HepG2 (cell line): Measurements from ENCODE around the gene FAM174B. TPM values are rescaled to one million over a fixed set of nuclear protein-coding genes. Genes with fewer than 3 reads are reported as not detected.

Experiments
- ATAC-seq: fragments of 200-7000 bp; cut with Tn5 transposase; 3 replicates; pipeline ENCODE4 v1.9.1; 2020; ENCODE audit warnings: mild to moderate bottlenecking, moderate library complexity
- BruUV-seq: library from RNA; stranded (reverse); fragments of 400-500 nt; replicated peaks from 2 replicates; lab custom pipeline; 2021; lab: Mats Ljungman, UMichigan
- CTCF ChIA-PET: fragments of 300-600 bp; formaldehyde crosslinking; extraction: SDS; loops from one replicate; lab custom pipeline; 2021; ENCODE audit warnings: low total read pairs, inconsistent platforms, low intra/inter-chr PET ratio; lab: Yijun Ruan, JAX
- POLR2A ChIA-PET: fragments of 350-600 bp; sonication (Branson Sonifier 250); formaldehyde crosslinking; loops from one replicate; lab custom pipeline; 2020; ENCODE audit warnings: antibody characterized with exemption, inconsistent platforms; lab: Yijun Ruan, JAX
- DNase-seq: peaks from one replicate; pipeline ENCODE4 v3.0.0-alpha.2; 2015; ENCODE audit warnings: low spot score
- FAIRE-seq: peaks from 3 replicates; lab custom pipeline; 2011; peaks lifted over from hg19 to GRCh38; lab: Jason Lieb, UNC
- H2AFZ ChIP-seq: one replicate; pipeline ENCODE4 v1.6.1; 2011; ENCODE audit warnings: low read length, inconsistent platforms
- H3K27ac ChIP-seq: fragments of 300-600 bp; 3 replicates; pipeline ENCODE4 v1.8.0; 2011; ENCODE audit warnings: mixed run types, mild to moderate bottlenecking, mixed read lengths, low read length, inconsistent platforms; ENCODE audit not compliant: insufficient read depth; ENCODE audit errors: extremely low read length
- H3K27me3 ChIP-seq, 2 experiments: fragments of 200-600 bp in 1 of 2; 2 replicates in 1 of 2; 3 replicates in 1 of 2; pipeline versions ENCODE4 v1.6.0 to v1.8.0; 2011; ENCODE audit warnings: low read length in 2 of 2, mild to moderate bottlenecking in 2 of 2, moderate library complexity in 2 of 2, inconsistent platforms in 1 of 2; ENCODE audit not compliant: insufficient read depth in 2 of 2, control insufficient read depth in 1 of 2
- H3K36me3 ChIP-seq, 2 experiments: fragments of 200-600 bp in 1 of 2; replicated peaks in 1 of 2; 2 replicates in 1 of 2; 3 replicates in 1 of 2; pipeline versions ENCODE4 v1.5.1 to v1.8.0; 2011; ENCODE audit warnings: low read length in 2 of 2, inconsistent platforms in 1 of 2; ENCODE audit not compliant: insufficient read depth in 2 of 2, control insufficient read depth in 1 of 2
- H3K4me1 ChIP-seq: 2 replicates; pipeline ENCODE4 v1.5.1; 2012; ENCODE audit warnings: low read length, inconsistent platforms; ENCODE audit not compliant: insufficient read depth
- H3K4me2 ChIP-seq: 2 replicates; pipeline ENCODE4 v1.6.0; 2011; ENCODE audit warnings: low read depth, low read length, inconsistent platforms
- H3K4me3 ChIP-seq, 3 experiments: fragments of 200-600 bp in 1 of 3; sonication (generic), shearing (Covaris generic) in 1 of 3; replicated peaks in 1 of 3; 2 replicates each; pipeline ENCODE4 v1.5.1; 2011 to 2016; ENCODE audit warnings: low read length in 3 of 3, inconsistent platforms in 2 of 3, low read depth in 2 of 3, mild to moderate bottlenecking in 2 of 3, control low read depth in 1 of 3, mixed read lengths in 1 of 3; ENCODE audit not compliant: insufficient read depth in 1 of 3
- H3K79me2 ChIP-seq: one replicate; pipeline ENCODE4 v1.6.1; 2011; ENCODE audit warnings: low read length, inconsistent platforms; ENCODE audit not compliant: insufficient read depth
- H3K9ac ChIP-seq: 2 replicates; pipeline ENCODE4 v1.6.0; 2011; ENCODE audit warnings: mild to moderate bottlenecking, low read depth, low read length, inconsistent platforms; ENCODE audit not compliant: insufficient read depth
- H3K9me3 ChIP-seq: 2 replicates; pipeline ENCODE4 v1.5.1; 2012; ENCODE audit warnings: mild to moderate bottlenecking, low read length
- H4K20me1 ChIP-seq: 2 replicates; pipeline ENCODE4 v1.6.0; 2011; ENCODE audit warnings: inconsistent platforms, mild to moderate bottlenecking, low read length, moderate library complexity; ENCODE audit not compliant: insufficient read depth
- CSRNP2 ChIP-seq: sonication (generic); formaldehyde crosslinking; conservative IDR thresholded peaks from 2 replicates; pipeline ENCODE4 v1.8.0; 2022; ENCODE audit warnings: low read depth, missing genetic modification reagents
- NFRKB ChIP-seq: fragments of 450-650 bp; IDR thresholded peaks from 2 replicates; pipeline ENCODE4 v1.6.1; 2017
- SRSF4 ChIP-seq: fragments of 200-400 bp; formaldehyde crosslinking; IDR thresholded peaks from one replicate; pipeline ENCODE4 v1.6.1; 2018; ENCODE audit warnings: mild to moderate bottlenecking, low read depth, low read length, moderate library complexity; ENCODE audit not compliant: poor library complexity, severe bottlenecking
- YY1 ChIP-seq: IDR thresholded peaks from 2 replicates; pipeline ENCODE4 v1.6.1; 2011; ENCODE audit warnings: low read length, low read depth, moderate library complexity, mild to moderate bottlenecking; ENCODE audit not compliant: insufficient read depth, insufficient replicate concordance
- ZBTB40 ChIP-seq, 2 experiments: fragments of 450-650 bp in 1 of 2; sonication (generic) in 1 of 2; formaldehyde crosslinking in 1 of 2; IDR thresholded peaks; 2 replicates each; pipeline versions ENCODE4 v1.6.1 to v1.8.0; 2016 to 2022; ENCODE audit warnings: antibody characterized with exemption in 1 of 2, mild to moderate bottlenecking in 1 of 2, missing genetic modification reagents in 1 of 2
- ZNF510 ChIP-seq: sonication (generic); formaldehyde crosslinking; IDR thresholded peaks from 2 replicates; pipeline ENCODE4 v1.4.0; 2020; ENCODE audit warnings: low read depth, mild to moderate bottlenecking, missing genetic modification reagents
- ZNF512B ChIP-seq: sonication (generic); formaldehyde crosslinking; IDR thresholded peaks from 2 replicates; pipeline ENCODE4 v1.5.1; 2020; ENCODE audit warnings: missing genetic modification reagents, mild to moderate bottlenecking, borderline replicate concordance
- WGBS: methylation state at CpG from one replicate; pipeline ENCODE4 v1.1.6; 2017; ENCODE audit warnings: low lambda C conversion rate; 5-methylcytosine and 5-hydroxymethylcytosine counted together
- in situ Hi-C: cut with HindIII; loops from 2 replicates; pipeline ENCODE4 v1.10.0; 2017; ENCODE audit warnings: low pct_unique_long_range_greater_than_20kb; ENCODE audit not compliant: extremely low pct_ligation_motif_present
- intact Hi-C: fragments of 100-400 bp; cut with micrococcal nuclease; formaldehyde crosslinking; loops from one replicate; pipeline ENCODE4 v1.10.0; 2022; ENCODE audit not compliant: unreplicated experiment
- polyA plus RNA-seq, 8 experiments: library from polyadenylated mRNA; depleted of rRNA in 3 of 8; stranded (reverse) in 7 of 8; unstranded in 1 of 8; fragments of >200 nt; fragmentation: Illumina TruSeq in 4 of 8; extraction: Trizol in 4 of 8; gene quantifications; 2 replicates each; pipeline versions ENCODE4 v1.2.1 to v1.2.3, GENCODE V29; 2011 to 2016; ENCODE audit warnings: low read depth in 4 of 8, missing spikeins in 1 of 8, mixed read lengths in 1 of 8; ENCODE audit not compliant: insufficient read depth in 1 of 8
- total RNA-seq, 5 experiments: library from RNA; depleted of rRNA; stranded (reverse); fragments of >200 nt; fragmentation: Illumina TruSeq; extraction: Trizol; gene quantifications; 2 replicates each; pipeline ENCODE4 v1.2.3, GENCODE V29; 2016; ENCODE audit warnings: low read depth in 1 of 5

Gene FAM174B
- total and polyA plus RNA-seq, 2 of the 13 experiments (the other 11 are each of a cell fraction or from before 2014, with no cell fraction given), result 0.90 to 2.1 TPM

- in situ Hi-C loops, result no loop called here
- Histone ChIP-seq H3K36me3 (no peaks in the 10 kb centered on the region), H4K20me1 (no peaks in the 10 kb centered on the region), H3K4me2 (peak overlapping the region; percentile 79), H3K9ac (no peak overlapping the region), H3K9me3 (no peaks in the 10 kb centered on the region), H3K27me3 (no peaks in the 10 kb centered on the region; a peak in 1 of 5 replicates), H3K27ac (no peak overlapping the region), H3K79me2 (no peaks in the 10 kb centered on the region), H3K4me3 (peak overlapping the region; percentile 5 to 61 (median 31); a peak in 5 of 6 replicates), H2AFZ (no peak overlapping the region), H3K4me1 (peaks cover 32% of the 10 kb centered on the region)
- intact Hi-C loops, result loop anchor here (10.0 kb wide), 1 partner anchor 47 kb away; no protein-coding TSS in a partner anchor
- FAIRE-seq (peak; percentile 47), ATAC-seq (peak; percentile 98), DNase-seq (peak; percentile 82)
- BruUV-seq, result no TSS peak
- ChIA-PET POLR2A (interaction anchor here (1.7 kb wide), 1 partner anchor 49 kb away, joined by 4 read pairs; no protein-coding TSS in a partner anchor), CTCF (no interaction called here)
- WGBS, result 13% methylated on average over 18 of the region's 22 CpGs
- TF ChIP-seq ZNF510 (CRISPR knock-in tag) (no peak), ZBTB40 (IDR thresholded peaks at IDR 0.05) (no peak), ZBTB40 (CRISPR knock-in tag; IDR thresholded peaks at IDR 0.05) (peak; percentile 49; the same call in 1 of the 2 replicates), NFRKB (no peak), CSRNP2 (no peak), YY1 (no peak), SRSF4 (no peak), ZNF512B (peak; percentile 93)
These were observed 37.7 kb downstream of the FAM174B start for GRCh38 chr15:92617549-92618520.
